ENCODE measurements around the gene ZBTB45.

- TF ChIP-seq POLR2A (IDR thresholded peaks at IDR 0.05) (no peak), POLR2AphosphoS5 (IDR thresholded peaks at IDR 0.05) (no peak)
- TF ChIP-seq, protein P1, sequence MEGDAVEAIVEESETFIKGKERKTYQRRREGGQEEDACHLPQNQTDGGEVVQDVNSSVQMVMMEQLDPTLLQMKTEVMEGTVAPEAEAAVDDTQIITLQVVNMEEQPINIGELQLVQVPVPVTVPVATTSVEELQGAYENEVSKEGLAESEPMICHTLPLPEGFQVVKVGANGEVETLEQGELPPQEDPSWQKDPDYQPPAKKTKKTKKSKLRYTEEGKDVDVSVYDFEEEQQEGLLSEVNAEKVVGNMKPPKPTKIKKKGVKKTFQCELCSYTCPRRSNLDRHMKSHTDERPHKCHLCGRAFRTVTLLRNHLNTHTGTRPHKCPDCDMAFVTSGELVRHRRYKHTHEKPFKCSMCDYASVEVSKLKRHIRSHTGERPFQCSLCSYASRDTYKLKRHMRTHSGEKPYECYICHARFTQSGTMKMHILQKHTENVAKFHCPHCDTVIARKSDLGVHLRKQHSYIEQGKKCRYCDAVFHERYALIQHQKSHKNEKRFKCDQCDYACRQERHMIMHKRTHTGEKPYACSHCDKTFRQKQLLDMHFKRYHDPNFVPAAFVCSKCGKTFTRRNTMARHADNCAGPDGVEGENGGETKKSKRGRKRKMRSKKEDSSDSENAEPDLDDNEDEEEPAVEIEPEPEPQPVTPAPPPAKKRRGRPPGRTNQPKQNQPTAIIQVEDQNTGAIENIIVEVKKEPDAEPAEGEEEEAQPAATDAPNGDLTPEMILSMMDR (IDR thresholded peaks at IDR 0.05): no peak
These were observed 45.2 kb downstream of the ZBTB45 start for GRCh38 chr19:58474291-58474996.
